ENCODE data around the gene TBL1XR1.

The TBL1XR1 gene

GRCh38 chr3:177196456-177197040, 734 bp downstream of the TBL1XR1 start:
- H3K27ac ChIP-seq (ENCODE audit: low read depth, low read length, poor library complexity, severe bottlenecking) = peak overlapping the region; percentile 99
- no peaks in the 10 kb centered on the region for H3K27me3 ChIP-seq (ENCODE audit: insufficient read depth, low read length)
- H3K4me2 ChIP-seq (ENCODE audit: low read length) = peak overlapping the region; percentile 68
- peaks cover 71% of the 10 kb centered on the region for H3K4me1 ChIP-seq (ENCODE audit: insufficient read depth, low read length, severe bottlenecking)
- peak overlapping the region; percentile 83 for H3K4me3 ChIP-seq (ENCODE audit: low read depth, low read length, poor library complexity, severe bottlenecking)
- no peaks in the 10 kb centered on the region for H3K9me3 ChIP-seq (ENCODE audit: low read length)
- H2AFZ ChIP-seq (ENCODE audit: low read length) = no peak overlapping the region
- H3K36me3 ChIP-seq (ENCODE audit: insufficient read depth, low read length) = peaks cover 35% of the 10 kb centered on the region
- H3K9me2 ChIP-seq (ENCODE audit: low read depth, low read length) = no peaks in the 10 kb centered on the region
- H3K79me2 ChIP-seq (ENCODE audit: insufficient read depth, low read length) = peaks cover 51% of the 10 kb centered on the region
- peaks cover 12% of the 10 kb centered on the region; the same call in 1 of the 2 replicates for H3F3A ChIP-seq (ENCODE audit: insufficient read depth, low read length)
- no peak for TF ChIP-seq EZH2 (IDR thresholded peaks at IDR 0.05; ENCODE audit: borderline replicate concordance, low read length)
- TF ChIP-seq CTCF (IDR thresholded peaks at IDR 0.05; ENCODE audit: low read length) = no peak
- no peaks in the 10 kb centered on the region for H4K20me1 ChIP-seq (ENCODE audit: insufficient read depth, low read length)
- peak overlapping the region; percentile 99 for H3K9ac ChIP-seq (ENCODE audit: low read length)

GRCh38 chr3:177196008-177196455, 1.2 kb downstream of the TBL1XR1 start:
- Histone ChIP-seq H3K4me2 (ENCODE audit: low read length) (peak overlapping the region; percentile 68), H2AFZ (ENCODE audit: low read length) (no peak overlapping the region), H3K9ac (ENCODE audit: low read length) (peak overlapping the region; percentile 99), H3K79me2 (ENCODE audit: insufficient read depth, low read length) (peaks cover 57% of the 10 kb centered on the region), H3K36me3 (ENCODE audit: insufficient read depth, low read length) (peaks cover 36% of the 10 kb centered on the region), H3K4me3 (ENCODE audit: low read depth, low read length, poor library complexity, severe bottlenecking) (peak overlapping the region; percentile 83), H3K27me3 (ENCODE audit: insufficient read depth, low read length) (no peaks in the 10 kb centered on the region), H3F3A (ENCODE audit: insufficient read depth, low read length) (peaks cover 12% of the 10 kb centered on the region; the same call in 1 of the 2 replicates), H3K4me1 (ENCODE audit: insufficient read depth, low read length, severe bottlenecking) (peaks cover 71% of the 10 kb centered on the region), H3K9me3 (ENCODE audit: low read length) (no peaks in the 10 kb centered on the region), H3K9me2 (ENCODE audit: low read depth, low read length) (no peaks in the 10 kb centered on the region), H3K27ac (ENCODE audit: low read depth, low read length, poor library complexity, severe bottlenecking) (peak overlapping the region; percentile 99), H4K20me1 (ENCODE audit: insufficient read depth, low read length) (no peaks in the 10 kb centered on the region)
- TF ChIP-seq CTCF (IDR thresholded peaks at IDR 0.05; ENCODE audit: low read length) (no peak), EZH2 (IDR thresholded peaks at IDR 0.05; ENCODE audit: borderline replicate concordance, low read length) (no peak)

- H3K79me2 ChIP-seq (ENCODE audit: insufficient read depth, low read length) = peaks cover 63% of the 10 kb centered on the region
- H3K4me1 ChIP-seq (ENCODE audit: insufficient read depth, low read length, severe bottlenecking) = peaks cover 71% of the 10 kb centered on the region
- H3K4me3 ChIP-seq (ENCODE audit: low read depth, low read length, poor library complexity, severe bottlenecking) = peak overlapping the region; percentile 83
- H2AFZ ChIP-seq (ENCODE audit: low read length) = no peak overlapping the region
- H3F3A ChIP-seq (ENCODE audit: insufficient read depth, low read length) = peaks cover 12% of the 10 kb centered on the region; the same call in 1 of the 2 replicates
- no peaks in the 10 kb centered on the region for H3K27me3 ChIP-seq (ENCODE audit: insufficient read depth, low read length)
- H3K9ac ChIP-seq (ENCODE audit: low read length) = peak overlapping the region; percentile 99
- TF ChIP-seq EZH2 (IDR thresholded peaks at IDR 0.05; ENCODE audit: borderline replicate concordance, low read length) (no peak), CTCF (IDR thresholded peaks at IDR 0.05; ENCODE audit: low read length) (no peak)
- peaks cover 2% of the 10 kb centered on the region; the same call in 1 of the 2 replicates for H4K20me1 ChIP-seq (ENCODE audit: insufficient read depth, low read length)
- no peaks in the 10 kb centered on the region for H3K9me3 ChIP-seq (ENCODE audit: low read length)
- peaks cover 41% of the 10 kb centered on the region for H3K36me3 ChIP-seq (ENCODE audit: insufficient read depth, low read length)
- peak overlapping the region; percentile 68 for H3K4me2 ChIP-seq (ENCODE audit: low read length)
- peak overlapping the region; percentile 99 for H3K27ac ChIP-seq (ENCODE audit: low read depth, low read length, poor library complexity, severe bottlenecking)
- H3K9me2 ChIP-seq (ENCODE audit: low read depth, low read length) = no peaks in the 10 kb centered on the region
These were observed 1.9 kb downstream of the TBL1XR1 start for GRCh38 chr3:177195242-177195991.

Measured in OCI-LY1 (cell line).